Superior temporal gyrus (tissue), 1 donor: ENCODE data around the gene PLEKHG5.
"Not testable (repeated sequence)": the region's sequence is repeated elsewhere in the genome, so short reads cannot be mapped to it uniquely, and the experiment has no call there.

ENCODE experiments used
- DNase-seq: peaks from one replicate; pipeline ENCODE4 v3.0.0-alpha.2; 2016; ENCODE audit errors: extremely low spot score

PLEKHG5 gene

DNA sequence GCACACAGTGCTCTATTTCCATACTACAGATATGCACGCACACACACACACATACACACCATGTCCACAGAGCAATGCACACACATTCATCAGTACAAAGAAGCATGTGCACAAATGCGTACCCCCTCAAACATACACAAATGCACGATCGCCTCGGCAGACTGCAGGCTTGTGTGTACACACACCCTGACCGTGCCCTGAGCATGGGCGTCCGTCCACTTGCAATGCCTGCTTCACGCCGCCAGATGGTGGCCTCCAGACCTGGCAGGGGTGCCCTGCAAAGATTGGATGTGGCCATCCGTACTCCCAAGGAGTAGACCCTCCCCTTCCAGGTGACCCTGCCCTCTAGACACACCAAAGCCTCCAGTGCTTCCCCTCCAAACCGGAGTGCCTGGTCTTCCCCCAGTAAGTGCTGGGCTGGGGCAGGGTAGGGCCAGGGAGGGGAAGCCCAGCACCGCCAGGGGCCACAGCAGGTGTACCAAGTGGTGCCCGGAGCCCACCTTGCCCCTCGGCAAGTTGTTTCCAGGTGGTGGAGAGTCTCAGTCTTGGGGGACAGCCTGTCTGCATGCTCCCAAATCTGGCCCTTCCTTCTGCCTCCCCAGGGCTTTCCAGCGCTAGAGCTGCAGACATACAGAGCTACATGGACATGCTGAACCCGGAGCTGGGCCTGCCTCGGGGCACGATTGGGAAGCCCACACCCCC, 46.3 kb downstream of the PLEKHG5 start:
- DNase-seq, result no peak

DNA sequence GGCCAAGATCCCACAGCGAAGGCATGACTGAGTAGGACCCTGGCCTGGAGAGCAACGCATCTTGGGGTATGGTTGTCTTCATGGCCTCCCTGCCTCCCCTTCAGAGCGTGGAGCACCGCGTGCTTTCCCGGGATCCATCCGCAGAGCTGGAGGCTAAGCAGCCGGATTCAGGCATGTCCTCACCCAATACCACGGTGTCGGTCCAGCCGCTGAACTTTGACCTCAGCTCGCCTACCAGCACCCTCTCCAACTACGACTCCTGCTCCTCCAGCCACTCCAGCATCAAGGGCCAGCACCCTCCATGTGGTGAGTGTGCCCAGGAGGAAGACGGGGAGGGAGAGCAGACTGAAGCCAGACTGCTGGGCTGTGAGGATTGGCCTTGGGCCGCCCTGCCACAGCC, 47.1 kb downstream of the PLEKHG5 start:
- no peak for DNase-seq

DNA sequence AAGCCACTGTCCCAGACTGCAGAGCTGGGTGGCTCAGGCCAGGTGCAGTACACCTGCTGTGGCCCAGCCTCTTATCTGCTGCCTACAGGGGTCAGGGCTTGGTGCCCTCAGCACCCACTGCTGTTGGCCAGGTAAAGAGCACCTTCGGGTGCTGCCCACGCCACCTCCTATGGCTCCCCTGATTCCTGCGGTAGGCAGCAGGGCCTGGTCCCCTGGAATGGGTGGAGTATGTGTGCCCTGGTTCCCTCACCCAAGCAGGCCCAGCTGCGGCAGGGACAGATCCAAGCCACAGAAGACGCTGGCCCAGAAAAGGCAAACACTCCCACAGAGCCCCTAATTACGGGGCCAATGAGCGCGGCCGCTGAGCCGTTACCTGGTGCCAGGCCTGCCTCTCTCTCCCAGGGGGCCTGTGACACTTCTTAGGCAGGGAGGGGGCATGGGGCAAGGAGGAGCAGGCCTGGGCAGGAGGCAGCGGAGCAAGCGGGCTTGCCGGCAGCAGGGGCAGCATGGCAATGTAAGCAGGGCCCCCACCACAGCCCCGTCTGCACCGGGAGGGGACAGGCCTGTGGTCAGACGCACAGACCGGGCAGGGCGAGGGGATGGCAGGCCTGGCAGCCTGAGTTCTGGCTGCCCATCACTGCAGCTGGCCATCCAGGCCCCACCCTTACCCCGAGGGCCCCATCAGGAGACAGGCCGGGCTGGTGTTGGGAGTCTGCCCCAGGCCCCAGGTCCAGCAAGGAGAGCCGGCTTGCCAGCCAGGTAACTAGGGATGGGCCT, 47.9 kb downstream of the PLEKHG5 start:
- DNase-seq, result no peak

DNA sequence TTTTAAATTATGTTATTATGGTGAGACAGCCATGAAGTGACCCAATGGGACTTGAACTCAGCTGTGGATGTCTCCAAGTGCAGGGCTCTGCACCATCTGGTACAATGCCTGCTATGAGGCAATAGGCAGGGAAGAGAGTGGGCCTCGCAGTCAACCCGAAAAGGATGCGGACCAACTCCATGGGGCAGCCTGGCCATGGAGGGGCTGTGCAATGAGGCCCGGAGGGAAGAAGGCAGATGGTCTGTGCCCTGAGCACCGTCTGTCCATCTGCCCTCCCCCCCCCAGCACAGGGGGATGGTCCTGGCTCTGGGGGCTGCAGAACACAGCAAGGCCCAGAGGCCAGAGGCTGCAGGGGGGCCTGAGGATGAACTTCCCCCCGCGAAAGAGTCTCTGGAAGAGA, 49.9 kb downstream of the PLEKHG5 start:
- DNase-seq, result no peak

DNA sequence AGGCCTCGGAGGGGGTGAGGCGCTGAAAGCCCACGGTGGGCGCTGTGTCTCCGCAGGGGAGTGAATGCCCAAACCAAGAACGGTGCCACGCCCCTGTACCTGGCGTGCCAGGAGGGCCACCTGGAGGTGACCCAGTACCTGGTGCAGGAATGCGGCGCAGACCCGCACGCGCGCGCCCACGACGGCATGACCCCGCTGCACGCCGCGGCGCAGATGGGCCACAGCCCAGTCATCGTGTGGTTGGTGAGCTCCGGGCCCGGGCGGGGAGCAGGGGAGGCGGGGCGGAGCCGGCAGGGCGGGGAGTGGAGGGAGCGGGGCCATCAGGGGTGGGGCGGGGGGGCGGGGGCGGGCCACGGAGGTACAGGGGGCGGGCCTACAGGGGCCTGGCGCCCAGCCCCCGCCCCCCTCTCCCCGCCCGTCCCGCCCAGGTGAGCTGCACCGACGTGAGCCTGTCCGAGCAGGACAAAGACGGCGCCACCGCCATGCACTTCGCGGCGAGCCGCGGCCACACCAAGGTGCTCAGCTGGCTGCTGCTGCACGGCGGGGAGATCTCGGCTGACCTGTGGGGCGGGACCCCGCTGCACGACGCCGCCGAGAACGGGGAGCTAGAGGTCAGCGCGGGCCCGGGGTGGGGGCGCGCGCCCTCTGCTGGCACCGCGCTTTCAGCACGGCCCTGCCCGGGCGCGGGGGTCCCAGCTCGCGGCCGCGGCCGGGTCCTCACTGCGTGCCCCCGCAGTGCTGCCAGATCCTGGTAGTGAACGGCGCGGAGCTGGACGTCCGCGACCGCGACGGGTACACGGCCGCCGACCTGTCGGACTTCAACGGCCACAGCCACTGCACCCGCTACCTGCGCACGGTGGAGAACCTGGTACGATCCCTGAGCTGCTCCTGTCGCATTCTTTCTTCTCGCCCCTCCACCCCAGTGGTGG, 51.0 kb downstream of the PLEKHG5 start:
- no peak for DNase-seq

DNA sequence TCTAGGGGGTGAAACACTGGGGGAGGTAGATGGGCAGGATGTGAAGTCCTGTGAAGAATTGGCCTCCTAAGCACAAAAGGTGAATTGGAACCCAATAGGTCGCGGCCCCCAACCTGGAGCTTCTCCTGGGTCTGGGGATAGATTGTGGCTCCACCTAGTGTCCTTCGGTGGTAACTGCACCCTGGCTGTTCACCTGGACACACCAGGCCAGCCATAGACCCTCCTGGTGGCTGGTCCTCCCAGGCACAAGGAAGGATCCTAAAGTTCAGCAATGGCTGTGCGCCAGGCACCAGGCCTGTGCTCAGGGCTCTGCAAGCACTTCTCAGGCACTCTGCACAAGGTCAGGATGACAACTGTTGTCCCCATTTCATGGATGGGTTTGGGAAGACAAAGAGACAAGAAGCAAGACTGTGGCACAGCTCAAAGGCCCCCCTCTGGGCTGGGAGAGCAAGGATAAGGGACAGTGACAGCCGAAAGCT, 53.4 kb downstream of the PLEKHG5 start:
- DNase-seq, result peak; percentile 71

DNA sequence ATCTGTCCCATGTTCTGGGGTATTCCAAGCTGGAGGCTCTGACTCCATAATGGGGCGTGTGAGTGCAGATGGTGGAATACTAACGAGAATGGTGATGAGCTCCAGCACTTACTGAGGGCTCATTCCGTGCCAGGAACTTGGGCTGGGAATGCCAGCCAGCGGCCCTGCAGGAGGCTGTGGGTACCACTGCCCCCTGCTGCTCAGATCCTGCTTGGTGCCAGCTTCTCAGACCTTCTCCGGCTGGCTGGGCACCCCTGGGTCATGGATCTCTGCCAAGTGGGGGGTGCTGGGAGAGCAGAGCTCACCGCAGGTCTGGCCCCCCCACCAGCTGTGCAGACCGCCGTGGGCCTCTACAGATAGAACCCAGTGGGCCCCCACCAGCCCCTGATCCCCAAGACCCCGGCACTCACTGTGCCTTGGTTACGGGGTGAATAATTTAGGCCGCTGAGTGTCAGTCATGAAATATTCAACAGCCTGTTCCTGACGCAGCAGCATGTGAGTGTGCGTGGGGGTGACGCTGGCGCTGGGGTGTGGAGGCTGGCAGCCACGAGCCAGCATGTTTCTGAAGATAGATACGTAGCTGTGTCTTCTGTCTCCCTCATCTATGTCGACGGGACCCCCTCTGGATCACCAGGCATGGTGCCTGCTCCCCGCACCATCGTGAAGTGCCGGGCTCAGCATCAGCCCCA, 54.3 kb downstream of the PLEKHG5 start:
- DNase-seq, result peak; percentile 37

DNA sequence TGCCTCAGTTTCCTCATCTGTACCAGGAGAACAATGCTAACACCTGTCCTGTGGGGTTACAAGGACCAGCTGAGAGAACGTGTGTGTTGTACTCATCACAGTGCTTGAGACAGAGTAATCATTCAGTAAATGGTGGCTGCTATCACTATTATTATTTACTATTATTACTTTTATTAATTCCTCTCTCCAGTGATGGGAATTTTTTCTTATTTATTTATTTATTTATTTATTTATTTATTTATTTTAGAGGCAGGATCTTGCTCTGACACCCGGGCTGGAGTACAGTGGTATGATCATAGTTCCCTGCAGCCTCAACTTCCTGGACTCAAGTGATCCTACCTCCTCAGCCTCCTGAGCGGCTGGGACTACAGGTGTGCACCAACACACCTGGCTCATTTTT, 55.2 kb downstream of the PLEKHG5 start:
- DNase-seq, result not testable (repeated sequence)

DNA sequence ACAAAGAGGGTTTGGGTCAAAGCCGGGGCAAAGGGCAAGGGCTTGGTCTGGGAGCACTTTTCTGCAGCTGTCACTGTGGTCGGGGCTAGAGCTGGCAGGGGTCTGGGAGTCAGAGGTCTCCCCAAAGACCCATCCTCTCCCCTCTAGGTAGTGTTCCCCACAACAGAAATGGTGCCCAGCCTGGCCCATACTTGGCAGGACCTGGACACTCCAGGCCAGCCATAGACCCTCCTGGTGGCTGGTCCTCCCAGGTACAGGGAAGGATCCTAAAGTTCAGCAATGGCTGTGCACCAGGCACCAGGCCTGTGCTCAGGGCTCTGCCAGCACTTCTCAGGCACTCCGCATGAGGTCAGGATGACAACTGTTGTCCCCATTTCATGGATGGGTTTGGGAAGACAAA, 55.9 kb downstream of the PLEKHG5 start:
- no peak for DNase-seq

DNA sequence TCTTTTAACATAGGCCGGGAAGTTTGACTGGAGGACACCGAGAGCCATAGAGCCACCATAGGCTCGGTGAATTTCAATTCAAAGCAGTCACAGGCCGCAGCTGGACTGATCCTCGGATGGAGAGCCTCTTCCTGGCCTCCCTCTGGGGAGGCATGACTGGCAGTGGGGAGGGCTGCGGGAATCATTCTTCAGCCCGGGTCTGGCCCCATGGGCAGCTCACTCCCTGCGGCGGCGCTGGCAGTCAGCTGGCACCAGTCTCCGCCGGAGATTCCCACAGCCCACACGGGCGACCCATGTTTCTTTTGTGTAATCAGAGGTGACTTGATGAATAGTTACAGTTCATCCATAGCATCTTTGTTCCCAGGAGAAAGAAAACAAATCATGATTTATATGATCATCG, 56.3 kb downstream of the PLEKHG5 start:
- no peak for DNase-seq

DNA sequence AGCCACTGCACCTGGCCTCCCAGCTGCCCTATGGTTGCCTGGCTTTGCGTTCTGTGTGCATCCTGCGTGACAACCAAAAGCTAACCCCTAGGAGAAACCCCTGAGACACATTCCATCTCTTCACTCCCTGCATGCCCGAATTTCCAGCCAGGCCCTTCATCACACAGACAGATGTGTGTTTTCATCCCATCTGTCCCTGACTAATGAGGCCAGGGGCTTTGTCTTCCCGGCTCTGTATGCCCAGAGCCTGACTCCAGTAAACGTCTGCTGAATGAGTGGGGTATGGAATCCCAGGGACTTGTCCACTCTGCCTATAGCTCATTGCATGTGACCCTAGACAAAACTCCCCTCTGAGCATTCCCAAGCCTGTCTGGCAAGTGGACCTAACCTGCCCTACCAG, 57.3 kb downstream of the PLEKHG5 start:
- no peak for DNase-seq

DNA sequence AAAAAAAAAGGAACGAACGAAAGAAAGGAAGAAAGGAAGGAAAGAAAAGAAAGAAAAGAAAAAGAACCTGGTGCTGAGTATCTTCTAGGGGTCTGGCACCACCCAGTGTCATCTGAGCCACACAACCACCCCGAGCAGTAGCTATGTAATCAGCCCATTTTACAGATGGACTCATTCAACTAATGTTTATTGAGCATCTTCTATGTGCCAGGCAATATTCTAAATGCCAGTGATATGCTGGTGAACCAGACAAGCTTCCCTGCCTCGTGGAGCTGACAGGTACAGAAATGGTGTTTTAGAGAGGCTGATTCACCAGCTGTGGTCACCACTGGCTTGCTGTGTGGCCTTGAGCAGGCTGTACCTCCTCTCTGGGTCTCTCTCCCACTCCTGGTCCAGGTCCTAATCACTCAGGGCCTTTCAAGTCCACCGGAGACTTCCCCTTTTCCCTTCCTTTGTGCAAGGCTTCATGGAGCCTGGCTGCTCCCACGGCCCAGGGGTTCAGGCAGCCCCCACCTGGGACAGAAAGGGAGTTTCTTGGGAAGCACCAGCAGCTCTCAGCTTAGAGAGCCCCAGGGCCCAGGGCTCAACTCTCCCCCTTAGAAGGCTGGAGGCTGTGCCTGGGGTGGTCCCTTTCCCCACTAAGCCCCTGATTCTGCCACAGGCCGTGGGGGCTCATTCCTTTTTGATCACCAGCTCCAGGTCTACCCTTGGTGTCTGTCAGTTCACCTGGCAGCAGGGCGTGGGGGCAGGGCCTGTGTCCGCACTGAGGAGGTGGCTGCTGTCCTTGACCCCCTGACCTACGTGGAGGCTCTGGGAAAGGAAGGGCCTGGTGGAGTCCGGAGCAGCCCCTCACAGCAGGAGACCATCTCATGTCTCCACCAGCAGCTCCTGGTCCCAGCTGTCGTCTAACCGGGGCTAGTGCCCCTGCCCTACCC, 59.6 kb downstream of the PLEKHG5 start:
- DNase-seq, result not testable (repeated sequence)

DNA sequence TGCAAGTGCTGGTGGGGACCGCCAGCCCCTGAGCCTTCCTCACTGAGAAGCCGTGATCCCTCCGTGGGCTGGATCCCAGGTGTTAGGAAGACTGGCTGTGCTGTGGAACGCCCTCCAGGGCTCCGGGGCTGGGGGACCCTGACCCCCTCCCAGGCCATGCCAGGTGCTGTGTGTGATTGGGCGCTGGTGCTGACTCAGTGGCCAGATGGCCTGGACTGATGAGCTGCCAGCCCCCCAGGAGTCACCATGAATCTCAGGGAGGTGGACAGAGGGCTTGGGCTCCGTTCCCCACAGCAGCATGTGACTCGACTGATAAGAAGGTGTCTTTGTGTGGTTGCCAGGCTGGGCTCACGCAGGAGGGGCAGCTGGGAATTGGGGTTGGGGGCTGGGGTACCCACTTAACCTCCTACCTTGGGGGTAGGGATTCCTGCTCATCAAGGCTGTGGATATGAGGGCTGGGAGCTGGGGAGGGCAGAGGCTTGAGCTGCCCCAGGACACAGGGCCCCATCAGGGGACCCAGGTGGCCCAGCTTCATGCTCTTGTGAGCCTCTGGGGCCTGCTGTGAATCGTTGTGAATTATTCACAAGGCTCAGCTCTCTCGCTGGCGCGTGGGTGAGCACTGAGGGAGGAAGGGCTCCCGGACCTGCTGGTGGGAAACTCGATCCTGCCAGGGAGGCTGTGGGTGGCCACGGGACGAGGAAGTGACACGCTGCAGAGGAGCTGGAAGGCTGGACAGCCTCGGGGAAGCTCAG, 61.6 kb downstream of the PLEKHG5 start:
- not testable (repeated sequence) for DNase-seq

DNA sequence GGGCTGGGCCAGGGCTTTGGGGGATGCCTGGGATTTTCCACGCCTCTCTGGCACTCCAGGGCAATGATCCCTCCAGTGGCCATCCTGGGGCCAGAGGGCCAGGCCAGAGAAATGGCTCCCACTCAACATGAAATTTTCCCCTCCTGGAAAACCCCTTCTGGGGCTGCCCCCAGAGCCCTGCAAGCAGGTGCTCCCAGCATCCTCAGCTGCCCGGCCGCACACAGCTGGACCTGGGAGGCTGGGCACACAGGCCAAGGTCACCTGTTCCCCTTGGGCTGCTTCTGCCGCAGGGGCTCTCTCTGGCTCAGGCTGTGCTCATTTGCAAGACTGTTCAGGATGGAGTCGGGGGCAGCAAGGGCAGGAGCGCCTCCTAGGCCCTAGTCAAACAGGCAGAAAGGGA, 63.0 kb downstream of the PLEKHG5 start:
- not testable (repeated sequence) for DNase-seq

DNA sequence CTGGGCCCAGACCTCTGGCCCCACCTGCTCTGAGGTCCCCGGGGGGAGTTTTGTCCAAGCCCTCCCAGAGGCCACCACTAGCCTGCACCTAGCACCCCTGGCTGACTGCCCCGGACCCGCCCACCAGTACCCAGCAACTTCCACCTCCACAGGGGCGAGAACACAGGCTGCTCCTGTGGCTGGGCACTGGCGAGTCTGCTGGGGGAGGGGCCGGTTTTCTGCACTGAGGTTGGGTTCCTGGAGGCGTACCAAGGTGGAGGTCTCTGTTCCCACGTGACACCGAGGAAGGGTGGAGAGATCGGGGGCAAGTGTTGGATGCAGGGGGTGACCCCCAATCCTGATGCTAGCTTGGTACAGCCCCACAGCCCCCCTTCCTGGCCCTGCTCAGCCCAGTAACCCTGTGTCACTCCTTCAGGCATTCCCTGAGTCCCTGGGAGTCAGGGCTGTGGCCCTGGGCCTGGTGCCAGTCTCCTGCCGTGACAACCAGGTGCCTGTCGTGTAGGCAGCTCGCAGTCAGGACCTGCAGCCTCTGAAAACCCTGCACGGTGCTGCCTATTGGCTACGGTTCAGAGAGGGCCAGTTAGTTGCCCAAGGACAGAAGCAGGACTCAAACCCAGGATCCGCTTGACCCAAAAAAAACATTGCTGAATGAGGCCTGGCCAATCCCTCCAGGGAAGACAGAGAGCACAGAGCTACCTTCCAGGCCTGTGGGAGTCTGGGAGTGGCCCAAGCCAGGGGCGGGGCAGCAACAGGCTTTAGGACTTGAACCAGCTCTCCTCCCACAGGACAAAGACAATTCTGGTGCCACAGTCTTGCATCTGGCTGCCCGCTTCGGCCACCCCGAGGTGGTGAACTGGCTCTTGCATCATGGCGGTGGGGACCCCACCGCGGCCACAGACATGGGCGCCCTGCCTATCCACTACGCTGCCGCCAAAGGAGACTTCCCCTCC, 63.8 kb downstream of the PLEKHG5 start:
- no peak for DNase-seq

DNA sequence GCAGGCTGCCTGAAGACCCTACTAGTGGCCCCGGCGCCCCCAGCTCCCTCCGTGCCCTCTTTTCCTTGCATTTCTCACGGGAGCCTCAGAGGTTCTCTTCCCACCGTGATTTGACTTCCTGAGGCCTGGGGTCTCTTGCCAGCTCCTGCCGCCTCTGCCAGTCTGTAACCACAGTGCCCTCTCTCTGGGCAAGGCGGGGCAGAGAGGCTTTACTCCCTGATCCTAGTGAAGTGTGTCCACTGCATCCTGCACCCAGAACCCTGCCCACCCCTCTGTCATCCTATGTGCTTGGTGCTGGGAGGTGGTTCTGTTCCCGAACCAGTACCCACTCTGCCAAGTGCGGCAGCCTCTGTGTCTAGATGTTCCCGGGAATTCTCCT, 64.5 kb downstream of the PLEKHG5 start:
- no peak for DNase-seq

DNA sequence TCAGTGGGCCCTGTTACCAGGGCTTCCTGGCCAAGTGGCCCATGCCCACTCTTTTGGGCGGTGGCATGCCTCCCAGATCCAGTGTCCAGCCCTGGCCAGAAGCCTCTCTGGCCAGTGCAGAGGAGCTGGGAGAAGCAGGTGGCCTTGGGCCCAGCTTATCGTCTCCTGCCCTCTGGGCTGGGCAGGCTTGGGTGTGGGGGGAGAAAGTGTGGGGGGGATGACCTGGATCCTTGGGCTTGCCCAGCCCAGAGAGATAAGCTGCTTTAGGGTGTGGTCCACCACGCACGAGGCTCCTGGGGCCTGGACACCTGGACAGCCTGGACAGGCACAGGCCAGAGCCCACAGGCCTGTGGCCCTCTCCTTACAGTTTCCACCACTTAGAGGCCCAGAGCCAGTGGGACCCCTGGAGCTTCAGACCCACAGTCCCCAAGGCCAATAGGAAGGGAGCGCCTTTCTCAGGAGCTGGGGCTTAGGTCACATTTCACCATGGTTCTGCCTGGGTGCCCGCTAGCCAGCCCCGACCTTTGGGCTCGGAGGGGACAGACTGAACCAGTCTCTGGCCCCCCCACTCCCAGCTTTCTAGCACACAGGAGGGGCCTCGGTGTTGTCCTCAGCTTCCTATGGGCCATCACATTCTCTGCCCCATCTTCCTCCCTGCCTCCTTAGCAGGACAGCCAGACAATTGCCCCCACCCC, 65.0 kb downstream of the PLEKHG5 start:
- DNase-seq, result no peak

DNA sequence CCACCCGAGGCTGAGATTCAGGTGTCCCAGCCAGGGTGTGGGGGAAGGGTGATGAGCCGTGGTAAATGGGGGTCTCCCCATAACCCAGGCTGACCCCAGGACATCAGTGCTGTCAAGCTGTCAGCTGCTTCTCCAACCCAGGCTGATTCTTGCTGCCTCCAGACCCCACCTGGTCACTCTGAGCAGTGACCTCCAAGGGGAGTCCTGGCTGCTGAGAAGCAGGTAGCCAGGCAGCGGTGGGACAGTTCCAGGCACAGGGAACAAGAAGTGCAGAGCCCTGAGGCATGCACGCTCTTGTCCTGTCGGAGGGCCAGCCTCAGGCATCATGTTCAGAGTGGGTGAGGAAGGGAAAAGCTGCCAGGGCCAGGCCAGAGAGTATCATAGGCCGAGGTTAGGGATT, 65.8 kb downstream of the PLEKHG5 start:
- no peak for DNase-seq
